Pancreas (tissue), 10 donors: ENCODE measurements around the gene ACOT13. TPM values are rescaled to one million over a fixed set of nuclear protein-coding genes. Genes with fewer than 3 reads are reported as not detected.
A peak's percentile ranks its signal among the peaks of the same experiment; 100 is the strongest.

Source experiments
- ATAC-seq, 4 donors: fragments of 200-7000 bp; cut with Tn5 transposase; one replicate each; pipeline versions ENCODE4 v1.8.0 to v1.9.1; 2020; ENCODE audit warnings: mild to moderate bottlenecking in 4 of 4, moderate library complexity in 4 of 4
- DNase-seq, 6 donors: peaks; one replicate each; pipeline ENCODE4 v3.0.0-alpha.2; 2020
- FAIRE-seq: peaks from 2 replicates; lab custom pipeline; 2012; peaks lifted over from hg19 to GRCh38; lab: Jason Lieb, UNC
- H3K27ac ChIP-seq, 4 donors: fragments of 200-600 bp; sonication (generic); 1 replicate in 3 of 4; 2 replicates in 1 of 4; pipeline versions ENCODE4 v1.5.0 to v1.8.0; 2020
- H3K27me3 ChIP-seq, 4 donors: fragments of 200-600 bp; one replicate each; pipeline ENCODE4 v1.8.0; 2021
- H3K36me3 ChIP-seq, 3 donors: fragments of 200-600 bp; sonication (generic) in 1 of 3; one replicate each; pipeline versions ENCODE4 v1.5.0 to v1.8.0; 2020 to 2021
- H3K4me1 ChIP-seq, 3 donors: fragments of 200-600 bp; one replicate each; pipeline ENCODE4 v1.8.0; 2021
- H3K4me3 ChIP-seq, 4 donors: fragments of 200-600 bp; sonication (generic) in 2 of 4; one replicate each; pipeline versions ENCODE4 v1.5.0 to v1.8.0; 2020 to 2021
- H3K9me3 ChIP-seq, 4 donors: fragments of 200-600 bp; one replicate each; pipeline ENCODE4 v1.8.0; 2021
- WGBS, 2 donors: extraction: QIAGEN DNeasy Blood & Tissue Kit; methylation state at CpG; one replicate each; pipeline ENCODE4 v1.1.7; 2013; 5-methylcytosine and 5-hydroxymethylcytosine counted together
- intact Hi-C, 3 donors: fragments of 100-400 bp; cut with DNase I; formaldehyde crosslinking; loops; one replicate each; pipeline versions ENCODE4 v1.11.1 to v1.14.2; 2022
- polyA plus RNA-seq, 2 donors: library from polyadenylated mRNA; stranded (reverse); fragments of 200-250 nt; gene quantifications; one replicate each; pipeline ENCODE4 v1.2.3, GENCODE V29; 2013
- total RNA-seq, 6 donors: library from RNA; stranded (reverse); fragmentation: NEBNext Ultra II Directional in 4 of 6; extraction: Animal tissue kit (Norgen Biotek cat#: 25700) in 4 of 6; gene quantifications; one replicate each; pipeline versions ENCODE4 v1.2.1 to v1.2.4, GENCODE V29; 2021 to 2023
- TF ChIP-seq, protein P1 (sequence below), 4 donors: fragments of 200-600 bp; sonication (generic) in 3 of 4; IDR thresholded peaks; one replicate each; pipeline versions ENCODE4 v1.5.0 to v1.8.0; 2021; ENCODE audit warnings: antibody characterized with exemption in 4 of 4
- donor health status: healthy with polysubstance abuse.
- donor health status: DM: no; HTN: no; CAD: no; lungs with moderate emphysema.
- donor health status: DM: no; HTN: no; CAD: no.
- donor health status: control.
- donor health status: control.
- donor health status: Bipolar disorder and iron deficiency.
- donor health status: DM: yes; HTN: yes; CAD: no.
- donor health status: DM: no; HTN: no; CAD: no.
- donor health status: DM: no; HTN: no; CAD: no.
- donor health status: DM: yes; HTN: yes; CAD: no.

The ACOT13 gene
- total and polyA plus RNA-seq, 8 donors = 7.1 to 17.7 (median 10.2) TPM

DNA sequence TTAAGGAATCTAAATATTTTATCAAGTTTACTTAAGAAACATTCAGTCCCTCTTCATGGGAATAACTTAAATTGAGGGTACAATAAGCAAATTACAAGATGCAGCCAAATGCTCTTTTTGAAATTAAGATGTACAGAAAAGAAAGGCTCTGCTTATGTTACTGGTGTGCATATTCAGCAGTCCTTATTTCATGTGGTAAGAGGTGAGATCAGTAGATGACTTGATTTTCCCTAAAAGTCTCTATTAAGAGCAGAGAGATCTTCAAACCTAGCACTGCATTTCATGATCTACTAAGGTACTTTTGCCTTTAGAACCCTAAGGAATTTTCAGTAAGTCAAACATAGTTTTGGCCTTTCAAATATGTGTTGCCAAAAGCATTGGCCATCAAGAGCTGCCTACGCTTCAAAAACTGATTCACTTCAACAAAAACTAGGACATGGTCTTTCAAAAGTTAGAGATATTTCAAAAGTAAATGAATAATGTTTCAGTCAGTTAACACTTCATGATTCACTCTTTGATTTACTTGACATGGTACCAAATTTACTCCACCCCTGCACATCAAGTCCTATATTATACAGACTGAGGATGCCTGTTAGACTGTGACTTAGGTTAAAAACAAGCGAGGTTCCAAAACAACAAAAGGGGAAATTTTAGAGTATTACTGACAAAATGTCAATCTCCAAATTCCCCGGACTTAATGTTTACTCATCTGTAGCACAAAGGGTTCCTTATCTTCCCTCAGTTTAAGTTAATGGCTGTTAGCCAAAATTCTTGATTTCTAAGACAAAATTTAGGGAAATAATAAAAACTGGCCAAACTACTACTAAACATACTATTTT is 32.9 kb downstream of the ACOT13 start:
- intact Hi-C loops = loop anchor here in 1 of 3 donors (5.0 kb wide), 1 partner anchor 117 kb away; no protein-coding TSS in a partner anchor
- Histone ChIP-seq H3K27ac (peak overlapping the region in 1 of 4 donors; percentile 29), H3K36me3 (peaks cover 0 to 9% (median 8%) of the 10 kb centered on the region in 3 donors), H3K4me3 (no peak overlapping the region), H3K4me1 (peaks cover 0 to 12% (median 9%) of the 10 kb centered on the region in 3 donors), H3K9me3 (no peaks in the 10 kb centered on the region), H3K27me3 (no peaks in the 10 kb centered on the region)
- ATAC-seq = peak in 2 of 4 donors; percentile 26 to 35
- no peak for DNase-seq
- TF ChIP-seq, protein P1, sequence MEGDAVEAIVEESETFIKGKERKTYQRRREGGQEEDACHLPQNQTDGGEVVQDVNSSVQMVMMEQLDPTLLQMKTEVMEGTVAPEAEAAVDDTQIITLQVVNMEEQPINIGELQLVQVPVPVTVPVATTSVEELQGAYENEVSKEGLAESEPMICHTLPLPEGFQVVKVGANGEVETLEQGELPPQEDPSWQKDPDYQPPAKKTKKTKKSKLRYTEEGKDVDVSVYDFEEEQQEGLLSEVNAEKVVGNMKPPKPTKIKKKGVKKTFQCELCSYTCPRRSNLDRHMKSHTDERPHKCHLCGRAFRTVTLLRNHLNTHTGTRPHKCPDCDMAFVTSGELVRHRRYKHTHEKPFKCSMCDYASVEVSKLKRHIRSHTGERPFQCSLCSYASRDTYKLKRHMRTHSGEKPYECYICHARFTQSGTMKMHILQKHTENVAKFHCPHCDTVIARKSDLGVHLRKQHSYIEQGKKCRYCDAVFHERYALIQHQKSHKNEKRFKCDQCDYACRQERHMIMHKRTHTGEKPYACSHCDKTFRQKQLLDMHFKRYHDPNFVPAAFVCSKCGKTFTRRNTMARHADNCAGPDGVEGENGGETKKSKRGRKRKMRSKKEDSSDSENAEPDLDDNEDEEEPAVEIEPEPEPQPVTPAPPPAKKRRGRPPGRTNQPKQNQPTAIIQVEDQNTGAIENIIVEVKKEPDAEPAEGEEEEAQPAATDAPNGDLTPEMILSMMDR (IDR thresholded peaks at IDR 0.05) = no peak
- 18 to 24% methylated on average over 3 of the region's 3 CpGs for WGBS, 2 donors
- no peak for FAIRE-seq

DNA sequence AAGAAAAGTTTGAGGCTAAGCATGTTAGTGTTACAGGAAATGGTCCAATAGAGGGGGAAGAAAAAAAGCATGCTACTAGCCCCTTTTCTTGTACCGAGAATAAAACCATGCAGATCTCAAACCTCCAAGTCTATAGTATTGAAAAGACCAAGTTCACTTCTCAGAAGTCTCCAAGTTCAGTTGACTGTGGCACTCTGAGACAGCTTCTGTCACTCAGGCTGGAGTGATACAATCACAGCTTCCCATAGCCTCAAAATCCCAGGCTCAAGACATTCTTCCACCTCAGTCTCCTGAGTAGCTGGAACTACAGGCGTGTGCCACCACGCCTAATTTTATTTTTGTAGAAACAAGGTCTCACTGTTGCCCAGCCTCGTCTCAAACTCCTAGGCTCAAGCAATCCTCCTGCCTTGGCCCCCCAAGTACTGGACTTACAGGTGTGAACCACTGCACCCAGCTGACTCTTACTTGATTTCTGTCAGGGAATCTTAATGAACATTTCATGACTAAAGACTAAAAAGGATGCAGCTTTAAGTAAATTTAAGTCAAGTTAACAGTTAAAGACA is 35.9 kb downstream of the ACOT13 start:
- DNase-seq = no peak
- H3K27ac ChIP-seq = no peak overlapping the region
- no peaks in the 10 kb centered on the region for H3K27me3 ChIP-seq
- no peak for FAIRE-seq
- intact Hi-C loops = no loop called here
- H3K4me3 ChIP-seq = no peak overlapping the region
- TF ChIP-seq, protein P1 (IDR thresholded peaks at IDR 0.05) = no peak
- no peak for ATAC-seq
- peaks cover 0 to 10% (median 9%) of the 10 kb centered on the region in 3 donors for H3K4me1 ChIP-seq
- no peaks in the 10 kb centered on the region for H3K9me3 ChIP-seq
- WGBS, 2 donors = 87 to 88% methylated on average over 4 of the region's 4 CpGs
- peaks cover 0 to 39% (median 26%) of the 10 kb centered on the region in 3 donors for H3K36me3 ChIP-seq

DNA sequence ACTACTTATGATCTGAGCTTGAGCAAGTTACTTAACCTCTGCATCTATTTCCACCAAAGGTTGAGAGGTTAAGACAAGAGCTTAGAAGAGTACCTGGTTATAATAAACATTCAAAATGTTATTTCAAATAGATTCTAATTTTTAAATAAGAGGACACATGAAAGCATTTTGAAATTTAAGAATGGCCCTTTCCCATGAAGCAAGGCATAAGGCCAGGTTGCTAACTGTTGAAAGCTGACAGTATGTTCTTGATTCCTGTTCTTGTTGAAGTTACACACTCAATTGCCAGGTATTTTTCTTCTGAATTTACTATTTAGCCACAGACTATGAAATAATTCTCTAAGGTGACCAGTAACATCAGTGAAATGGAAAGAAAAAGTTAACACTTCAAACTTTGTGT is 37.6 kb downstream of the ACOT13 start:
- Histone ChIP-seq H3K9me3 (no peaks in the 10 kb centered on the region), H3K27me3 (no peaks in the 10 kb centered on the region), H3K4me3 (no peak overlapping the region), H3K36me3 (peaks cover 0 to 55% (median 33%) of the 10 kb centered on the region in 3 donors), H3K27ac (no peak overlapping the region), H3K4me1 (peaks cover 0 to 8% (median 8%) of the 10 kb centered on the region in 3 donors)
- TF ChIP-seq, protein P1 (IDR thresholded peaks at IDR 0.05) = no peak
- ATAC-seq = no peak
- no peak for FAIRE-seq
- intact Hi-C loops = no loop called here
- DNase-seq = no peak

DNA sequence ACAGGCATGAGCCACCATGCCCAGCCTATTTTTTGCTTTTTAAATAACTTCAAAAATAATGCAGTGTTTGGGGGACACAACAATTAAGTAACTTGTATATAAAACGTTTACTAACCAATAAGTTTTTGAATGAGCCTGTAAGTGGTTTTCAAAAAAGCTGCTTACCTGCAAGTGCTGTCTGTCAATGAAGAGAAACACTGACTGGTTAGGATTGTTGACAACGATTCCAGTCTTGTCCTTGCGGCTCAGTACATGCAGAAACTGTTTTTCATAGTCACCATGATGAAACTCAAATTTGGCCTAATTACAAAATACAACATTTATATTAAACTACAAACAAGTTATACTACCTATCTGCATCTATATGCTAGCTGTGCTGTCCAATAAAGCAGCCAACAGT is 41.7 kb downstream of the ACOT13 start:
- intact Hi-C loops = no loop called here
- H3K27ac ChIP-seq = no peak overlapping the region
- no peaks in the 10 kb centered on the region for H3K27me3 ChIP-seq
- no peak overlapping the region for H3K4me3 ChIP-seq
- ATAC-seq = no peak
- 57 to 69% methylated on average over 3 of the region's 3 CpGs for WGBS, 2 donors
- DNase-seq = no peak
- H3K4me1 ChIP-seq = peaks cover 8 to 19% (median 15%) of the 10 kb centered on the region in 3 donors
- TF ChIP-seq, protein P1 (IDR thresholded peaks at IDR 0.05) = no peak
- FAIRE-seq = no peak
- no peaks in the 10 kb centered on the region for H3K9me3 ChIP-seq
- H3K36me3 ChIP-seq = peaks cover 3 to 86% (median 46%) of the 10 kb centered on the region in 3 donors
